Measurements from ENCODE around the gene VSIG4.

The VSIG4 gene

DNA sequence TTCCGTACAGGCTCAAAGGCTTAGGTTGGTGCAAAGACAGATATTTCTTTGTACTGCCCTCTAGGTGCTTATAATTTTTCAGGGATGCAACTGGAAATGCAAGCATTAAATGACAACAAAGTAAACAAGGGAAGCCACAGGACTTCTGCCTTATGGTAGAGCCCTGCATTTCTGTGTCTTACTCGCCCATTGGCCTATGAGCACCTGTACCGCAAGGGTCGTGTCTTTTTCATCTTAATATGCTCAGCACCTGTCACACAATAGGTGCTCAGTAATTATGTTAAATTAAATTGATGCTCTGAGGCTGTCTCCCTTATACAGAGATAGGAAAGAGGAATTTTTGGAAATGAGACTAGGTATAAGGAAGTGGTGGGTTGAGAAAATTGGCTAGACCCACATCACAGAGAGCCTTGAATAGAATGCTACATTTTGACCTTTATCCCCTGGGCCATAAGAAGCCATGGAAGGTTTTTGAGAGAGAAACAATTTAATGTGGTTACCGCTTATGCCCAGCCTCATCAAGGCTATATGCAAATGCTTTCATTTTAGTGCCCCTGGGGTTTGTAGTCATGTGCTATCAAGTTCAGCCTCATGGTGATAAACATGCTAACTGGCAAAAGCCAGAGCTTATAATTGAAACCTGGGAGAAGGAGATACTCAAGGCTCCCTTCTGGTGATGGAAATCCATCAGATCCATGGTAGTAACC is 16.3 kb downstream of the VSIG4 start:
- DNase-seq = no peak

DNA sequence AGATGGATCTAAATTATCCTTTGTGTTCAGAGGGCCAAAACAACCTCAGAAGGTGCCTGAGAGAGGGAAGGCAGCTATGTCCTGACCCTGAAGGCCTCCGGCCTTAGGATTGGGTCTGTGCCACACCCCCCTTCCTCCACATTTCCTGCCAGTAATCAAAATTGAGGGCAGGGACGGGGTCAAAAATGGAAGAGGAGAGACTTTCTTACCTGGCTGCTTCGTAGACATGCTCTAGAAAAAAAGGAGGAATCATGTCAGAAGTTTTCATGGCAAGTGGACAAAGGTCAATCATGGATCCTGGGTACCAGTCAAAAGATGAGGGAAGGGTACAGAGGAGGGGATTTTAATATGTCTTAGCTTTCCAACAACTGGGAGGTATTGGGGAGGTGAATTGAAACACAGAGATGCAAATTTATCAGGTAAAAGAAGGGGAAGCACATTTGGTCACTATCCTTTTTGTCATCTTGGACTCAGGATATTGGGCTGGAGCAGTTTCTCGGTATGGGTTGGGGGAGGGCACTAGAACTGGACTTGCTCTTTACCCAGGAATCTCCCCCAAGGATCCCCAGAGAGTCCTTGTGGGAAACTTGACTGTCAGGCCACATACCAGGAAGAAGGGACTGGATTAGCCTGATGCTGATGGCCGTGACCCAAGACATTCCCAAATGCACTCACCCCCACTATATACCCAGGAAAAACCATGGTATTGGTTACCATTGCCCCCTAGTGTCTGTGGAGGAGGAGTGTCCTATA is 17.1 kb downstream of the VSIG4 start:
- DNase-seq = no peak

DNA sequence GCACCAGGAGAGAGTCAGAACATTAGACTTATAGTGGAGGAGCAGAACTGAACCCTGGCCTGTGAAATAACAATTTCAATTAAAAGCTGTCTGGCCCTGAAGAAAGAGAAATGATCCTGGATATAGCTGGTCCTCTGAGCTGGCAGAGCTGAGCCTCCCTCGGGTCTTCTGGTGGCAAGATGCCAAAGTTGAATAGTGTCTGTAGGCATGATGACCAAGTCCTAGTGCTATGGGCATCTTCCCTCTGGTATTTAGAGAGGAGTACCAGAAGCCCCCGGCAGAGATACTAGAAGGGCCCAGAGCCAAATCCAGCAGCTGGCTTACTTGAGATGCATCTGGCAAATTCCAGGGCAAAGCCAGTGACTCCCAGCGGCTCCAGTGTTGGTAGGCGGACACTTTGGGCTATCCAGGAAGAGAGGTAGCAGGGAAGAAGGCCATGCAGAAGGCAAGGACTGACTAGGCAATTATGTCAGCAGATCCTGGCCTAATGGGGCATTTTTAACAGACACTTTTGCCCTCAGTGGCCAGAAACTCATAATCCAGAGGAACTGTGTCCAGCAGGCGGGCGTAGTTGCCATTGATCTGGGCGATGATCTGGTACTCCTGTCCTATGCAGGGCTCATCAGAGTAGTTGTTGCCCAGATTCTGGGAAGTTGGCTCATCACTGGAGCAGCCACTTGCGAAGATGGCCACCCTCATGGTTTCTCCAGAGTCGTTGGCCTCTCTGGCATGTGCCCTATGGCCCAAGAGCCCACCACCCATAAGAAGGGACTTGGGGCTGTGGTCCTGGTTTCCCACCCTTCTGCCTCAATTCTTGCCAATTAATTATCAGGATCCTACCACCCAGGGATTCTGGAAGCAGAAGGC is 17.9 kb downstream of the VSIG4 start:
- DNase-seq = no peak

DNA sequence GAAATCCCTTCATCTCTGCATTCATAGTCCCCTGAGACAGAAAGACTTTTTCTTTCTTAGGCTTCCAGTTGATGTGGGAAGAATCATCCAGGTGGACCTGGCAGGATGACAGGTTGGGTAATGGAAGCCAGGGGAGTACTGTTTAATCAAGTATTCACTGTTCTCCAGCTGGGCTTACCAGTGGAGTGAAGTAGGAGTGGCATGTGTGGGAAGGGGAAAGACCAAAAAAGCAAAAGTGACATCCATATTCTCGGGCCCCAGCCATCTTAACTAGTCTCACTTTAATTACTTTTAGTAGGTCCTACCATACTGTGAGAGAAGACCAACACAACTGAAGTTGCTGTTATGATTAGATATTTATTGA is 18.5 kb downstream of the VSIG4 start:
- no peak for DNase-seq

DNA sequence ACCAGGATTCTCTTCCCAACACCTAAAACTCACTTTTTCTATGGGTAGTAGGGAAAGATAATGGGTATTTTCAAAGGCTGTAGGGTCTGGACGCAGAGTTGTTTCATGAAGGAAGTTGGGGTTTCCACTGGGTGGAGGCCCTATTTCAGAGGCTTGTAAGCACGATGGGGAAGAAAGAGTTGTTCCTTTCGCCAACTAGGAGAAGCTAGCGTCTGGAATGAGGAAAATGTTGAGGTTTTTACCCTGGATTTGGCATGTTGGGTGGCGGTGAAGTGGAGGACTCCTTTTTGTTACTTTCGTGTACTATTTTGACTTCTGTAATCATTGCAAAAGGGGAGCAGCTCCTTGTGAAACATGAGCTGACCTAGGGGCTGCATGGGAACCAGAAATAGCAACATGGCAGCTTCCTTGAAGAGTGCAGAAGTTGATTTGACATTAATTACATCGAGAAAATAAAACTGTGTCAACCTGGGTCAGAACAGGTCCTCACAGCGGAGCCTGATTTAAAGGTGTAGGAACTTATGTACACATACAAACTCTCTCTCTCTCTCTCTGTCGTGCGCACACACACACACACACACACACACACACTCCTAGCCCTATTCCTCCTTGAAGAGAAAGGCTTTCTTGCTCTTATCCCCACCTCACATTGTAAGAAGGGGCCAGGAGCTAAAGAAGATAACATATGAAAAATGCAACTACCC is 19.1 kb downstream of the VSIG4 start:
- DNase-seq = no peak

DNA sequence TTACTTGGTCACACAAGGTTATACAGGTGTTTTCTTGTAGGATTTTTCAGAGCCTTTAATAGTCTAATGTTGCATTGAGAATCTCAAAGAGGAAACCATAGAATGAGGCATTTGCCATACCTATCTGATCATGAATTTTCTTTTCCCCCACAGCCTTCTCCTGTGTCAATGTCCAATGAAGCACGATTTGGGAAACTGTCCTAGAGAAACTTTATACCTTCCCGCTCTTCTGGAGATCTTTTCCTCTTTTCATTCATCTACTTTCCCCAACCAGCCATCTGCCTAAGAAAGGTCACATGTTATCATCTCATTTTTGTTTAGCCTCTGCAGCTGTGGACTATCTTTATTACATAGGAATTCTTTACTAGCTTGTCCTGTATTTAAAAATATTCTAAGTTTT is 19.9 kb downstream of the VSIG4 start:
- no peak for DNase-seq

DNA sequence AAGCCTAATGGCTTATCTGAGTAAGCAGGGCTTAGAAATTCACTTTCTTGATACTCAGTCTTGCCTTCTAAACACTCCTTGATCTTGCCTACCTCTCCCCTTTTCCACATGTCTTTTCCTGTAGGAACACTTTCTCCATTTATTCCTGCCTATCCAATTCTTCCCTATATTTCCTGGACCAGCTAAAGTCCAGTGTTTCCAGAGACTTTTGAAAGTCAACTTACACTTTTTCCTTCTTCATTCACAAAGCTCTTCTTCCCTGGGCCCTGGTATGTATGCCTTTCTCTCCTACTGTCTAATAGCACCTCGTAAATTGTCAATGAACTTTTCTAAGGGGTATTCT is 20.6 kb downstream of the VSIG4 start:
- no peak for DNase-seq

DNA sequence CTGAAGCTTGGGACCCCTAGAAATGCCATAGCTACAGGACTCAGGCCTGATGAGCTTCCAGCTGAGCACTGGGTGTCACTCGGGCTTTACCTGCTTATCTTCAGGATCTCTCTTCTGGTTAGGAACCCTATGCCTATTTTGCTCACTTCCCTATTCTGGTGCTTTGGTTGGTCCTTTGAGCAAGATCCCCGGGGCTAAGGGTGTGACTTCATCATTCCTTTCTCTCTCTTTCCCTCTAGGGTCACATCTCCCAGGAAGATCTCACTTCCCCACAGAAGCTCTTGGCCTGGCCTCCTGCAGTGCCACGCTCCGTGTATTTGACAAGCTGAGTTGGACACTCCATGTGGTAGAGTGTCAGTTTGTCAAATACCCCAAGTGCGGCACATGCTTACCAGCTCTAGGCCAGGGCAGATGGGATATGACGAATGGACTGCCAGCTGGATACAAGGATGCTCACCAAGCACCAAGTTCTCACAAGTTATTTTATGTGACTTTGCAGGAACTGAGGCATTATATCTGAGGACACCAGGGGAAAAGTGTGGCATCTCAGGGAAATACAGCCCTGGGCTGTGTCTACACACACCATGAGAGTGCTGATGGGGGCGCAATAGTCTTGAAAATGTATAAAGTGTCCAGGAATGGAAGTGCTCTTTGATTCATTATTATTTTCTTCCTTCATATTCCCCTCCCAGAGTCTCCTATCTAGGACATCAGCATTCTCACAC is 21.1 kb downstream of the VSIG4 start:
- no peak for DNase-seq

DNA sequence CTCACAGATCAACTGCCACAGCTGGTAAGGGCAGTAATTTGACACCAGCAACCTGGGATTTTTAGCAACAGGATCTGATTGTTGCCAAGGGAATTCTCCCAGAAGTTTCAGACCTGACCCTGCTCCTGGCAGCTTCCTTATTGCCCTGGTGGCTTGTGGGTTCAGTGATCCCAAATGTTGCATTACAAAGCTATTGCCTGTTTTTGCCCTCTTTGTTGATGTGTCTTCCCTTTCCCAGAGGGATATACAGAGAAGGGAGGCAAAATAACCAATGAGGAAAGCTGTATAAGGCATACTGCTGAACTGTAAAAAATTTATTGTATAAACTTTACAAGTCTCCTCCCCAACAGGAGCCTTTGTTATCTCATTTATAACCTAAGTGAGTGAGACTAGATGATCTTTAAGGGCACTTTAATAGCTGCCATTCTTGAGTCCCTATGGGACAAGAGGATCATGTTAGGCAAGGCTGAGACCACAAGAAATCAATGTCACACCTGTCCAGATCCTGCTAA is 22.2 kb downstream of the VSIG4 start:
- no peak for DNase-seq

DNA sequence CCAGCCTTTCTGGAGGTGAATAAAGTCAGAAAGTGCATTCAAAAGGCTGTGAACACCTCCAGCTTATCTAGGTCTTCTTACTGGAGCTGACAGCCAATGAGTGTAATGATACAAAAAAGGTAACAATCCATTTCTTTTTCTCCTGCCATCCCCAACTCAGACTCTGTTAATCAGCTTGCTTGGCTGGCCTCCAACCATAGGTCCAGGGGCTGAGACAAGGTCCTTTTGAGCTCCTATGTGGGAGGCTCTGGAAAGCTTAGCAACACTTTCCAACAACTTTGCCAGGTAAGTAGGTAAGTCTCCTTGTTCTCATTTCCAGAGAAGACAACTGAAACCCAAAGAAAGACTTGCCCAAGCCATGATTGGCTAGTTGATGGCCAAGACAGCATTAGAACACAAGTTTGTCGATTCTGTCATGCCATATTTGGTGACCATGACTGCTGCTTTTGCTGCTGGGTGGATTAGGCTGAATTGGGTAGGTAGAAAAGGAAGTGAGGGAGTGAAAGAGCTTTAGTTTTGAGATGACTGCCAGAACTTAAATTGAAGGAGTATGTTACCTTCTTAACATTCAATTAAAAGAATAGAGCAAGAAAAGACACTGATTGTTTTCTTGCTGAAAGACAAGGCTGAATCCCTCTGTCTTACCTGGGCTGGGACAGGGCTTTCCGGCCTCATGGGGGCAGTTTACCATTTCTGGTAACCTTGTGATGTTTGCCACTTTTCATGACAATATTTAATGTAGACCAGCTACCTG is 22.8 kb downstream of the VSIG4 start:
- no peak for DNase-seq

DNA sequence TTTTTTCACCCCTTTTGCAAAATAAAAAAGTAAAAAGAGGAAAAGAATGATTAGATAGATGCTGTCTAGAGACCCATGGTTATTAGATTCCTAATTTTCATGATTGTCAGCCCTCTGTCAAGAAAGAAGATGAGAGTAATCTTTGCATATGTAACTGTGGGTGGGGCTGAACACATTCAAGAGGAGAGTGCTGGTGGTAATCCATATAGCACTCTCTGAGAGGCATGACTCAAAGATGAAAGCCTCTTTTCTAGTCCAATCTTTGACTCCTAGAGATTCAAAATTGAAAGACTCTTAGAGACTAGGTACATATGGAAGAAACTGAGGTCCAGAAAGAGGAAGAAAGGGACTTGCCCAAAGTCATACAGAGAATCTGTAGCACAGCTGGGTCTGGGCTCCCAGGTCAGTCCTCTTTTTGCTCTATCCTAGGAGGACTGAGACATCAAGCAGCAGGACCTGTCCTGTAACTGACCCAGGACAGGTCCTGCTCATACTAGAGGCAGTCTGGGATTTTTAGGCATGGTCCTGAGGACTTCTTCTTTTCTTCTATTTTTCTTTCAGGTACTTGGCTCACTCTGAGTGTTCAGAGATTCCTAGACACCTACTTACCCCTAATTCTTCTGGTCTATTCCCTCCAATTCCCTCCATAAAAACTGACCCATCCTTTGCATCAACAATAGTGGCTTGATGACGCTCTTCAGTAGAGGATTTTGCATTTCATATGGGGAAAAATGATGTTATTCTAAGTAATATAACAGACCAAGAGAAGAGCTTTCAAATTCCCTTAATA is 23.8 kb downstream of the VSIG4 start:
- DNase-seq = no peak

DNA sequence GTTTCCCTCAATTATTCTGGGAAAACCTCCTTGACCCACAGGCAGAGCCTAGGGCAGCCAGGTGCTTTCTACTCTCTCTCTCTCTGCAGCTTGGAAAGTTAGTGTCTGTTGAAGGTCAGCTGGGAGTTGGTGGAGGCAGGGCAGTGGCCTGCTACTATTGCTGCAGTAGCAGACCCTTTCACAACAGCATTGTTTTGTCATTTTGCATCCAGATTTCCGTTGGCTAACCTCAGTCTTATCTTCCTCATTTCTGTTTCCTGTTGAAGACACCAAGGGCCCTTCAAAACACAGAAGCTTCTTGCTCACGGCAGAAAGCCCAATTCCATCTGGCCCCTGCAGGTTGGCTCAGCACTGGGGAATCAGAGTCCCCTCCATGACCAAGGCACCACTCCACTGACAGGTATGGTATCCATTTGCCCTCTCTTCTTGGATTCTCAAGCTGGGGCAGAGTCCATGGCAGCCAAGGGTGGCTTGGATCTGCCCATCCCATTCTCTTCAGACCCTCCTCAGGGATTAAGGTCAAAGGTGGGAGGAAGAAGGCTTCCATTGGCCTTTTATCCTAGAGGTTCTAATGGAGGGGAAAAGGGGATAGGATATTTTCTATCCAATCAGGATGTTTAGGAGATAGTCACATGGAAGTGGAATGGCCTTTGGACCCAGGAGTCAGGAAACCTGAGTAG is 24.6 kb downstream of the VSIG4 start:
- no peak for DNase-seq

DNA sequence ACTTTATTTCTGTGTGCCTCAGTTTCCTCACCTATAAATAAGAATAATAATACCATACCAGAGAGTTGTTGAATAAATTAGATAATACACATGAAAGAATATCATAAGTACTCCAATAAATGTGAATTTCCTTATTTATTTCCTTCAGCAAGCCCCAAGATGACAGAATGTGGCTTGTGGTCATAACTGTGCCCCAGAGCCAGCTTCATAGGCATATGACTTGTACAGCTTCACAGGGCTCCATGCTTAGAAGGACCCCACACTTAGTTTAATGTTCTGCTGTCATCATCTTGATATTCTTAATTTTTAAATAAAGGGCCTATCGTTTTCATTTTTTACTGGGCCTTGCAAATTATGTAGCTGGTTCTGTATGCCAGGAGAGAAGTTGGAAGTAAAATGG is 25.3 kb downstream of the VSIG4 start:
- DNase-seq = no peak

DNA sequence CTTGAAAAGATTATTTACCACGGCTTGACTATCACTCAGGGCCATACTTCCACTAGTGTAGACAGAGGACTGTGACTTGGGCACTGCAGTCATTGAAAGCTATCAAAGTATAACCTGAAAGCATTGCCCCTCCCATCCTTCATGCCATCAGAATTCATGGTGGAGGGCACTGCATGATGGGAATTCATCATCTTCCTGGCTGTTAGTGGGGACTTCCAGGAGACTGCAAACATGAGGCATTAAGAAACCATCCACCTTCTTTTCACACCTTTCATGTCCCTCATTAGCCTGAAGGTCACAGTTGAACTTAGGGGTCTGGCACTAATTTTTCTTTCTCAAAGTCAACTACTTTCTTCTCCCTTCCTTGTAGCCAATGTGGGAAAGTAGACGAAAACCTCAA is 25.8 kb downstream of the VSIG4 start:
- DNase-seq = no peak

DNA sequence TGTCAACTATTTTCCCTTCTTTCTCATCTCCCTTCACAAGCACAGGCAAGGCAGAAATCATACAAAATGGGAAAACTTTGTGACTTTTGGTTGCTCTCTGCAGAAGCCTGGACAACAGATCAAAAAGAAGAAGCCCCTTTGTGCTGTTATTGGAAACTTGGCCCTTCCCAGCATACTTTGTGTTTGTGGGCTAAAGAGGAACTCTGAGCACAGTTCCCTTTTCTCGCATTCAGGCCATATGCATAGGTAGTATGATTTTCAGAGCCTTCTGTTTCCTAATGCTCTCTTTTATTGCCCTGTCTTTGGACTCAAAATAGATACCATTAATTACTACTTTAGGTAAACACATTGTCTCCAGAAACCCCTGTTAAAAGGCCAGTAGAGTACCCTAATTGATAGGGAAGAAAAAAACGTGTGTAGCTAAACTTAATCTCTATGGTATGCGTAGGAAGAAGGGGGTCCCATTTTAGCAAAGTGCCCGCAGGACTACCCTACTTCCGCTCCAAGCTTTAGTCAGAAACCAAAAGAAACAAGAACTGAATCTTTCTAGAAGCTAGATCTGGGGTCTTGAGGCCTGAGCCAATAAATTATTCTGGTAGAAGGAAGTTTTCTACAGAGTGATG is 26.6 kb downstream of the VSIG4 start:
- DNase-seq = no peak

DNA sequence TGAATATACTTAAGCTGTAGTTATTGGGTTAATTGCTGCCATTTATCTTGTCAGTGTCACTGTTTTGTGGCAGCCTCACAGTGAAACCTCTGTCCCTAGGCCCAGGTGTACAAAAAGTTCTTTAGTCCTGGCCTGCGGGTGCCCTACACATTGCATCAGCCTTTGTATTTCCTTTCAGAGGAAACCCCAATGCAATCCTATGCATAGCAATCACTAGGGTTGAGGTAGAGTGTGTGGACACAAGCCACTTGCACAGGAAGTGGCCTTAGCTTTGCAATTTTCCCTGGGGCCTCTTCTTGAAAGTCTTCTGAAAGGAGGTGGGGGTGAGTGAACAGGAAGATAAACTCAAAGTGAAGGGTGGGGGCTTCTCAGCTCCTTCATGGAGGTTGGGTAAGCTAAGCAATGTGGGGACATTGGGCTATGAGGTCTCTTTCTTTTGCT is 27.8 kb downstream of the VSIG4 start:
- DNase-seq = no peak

DNA sequence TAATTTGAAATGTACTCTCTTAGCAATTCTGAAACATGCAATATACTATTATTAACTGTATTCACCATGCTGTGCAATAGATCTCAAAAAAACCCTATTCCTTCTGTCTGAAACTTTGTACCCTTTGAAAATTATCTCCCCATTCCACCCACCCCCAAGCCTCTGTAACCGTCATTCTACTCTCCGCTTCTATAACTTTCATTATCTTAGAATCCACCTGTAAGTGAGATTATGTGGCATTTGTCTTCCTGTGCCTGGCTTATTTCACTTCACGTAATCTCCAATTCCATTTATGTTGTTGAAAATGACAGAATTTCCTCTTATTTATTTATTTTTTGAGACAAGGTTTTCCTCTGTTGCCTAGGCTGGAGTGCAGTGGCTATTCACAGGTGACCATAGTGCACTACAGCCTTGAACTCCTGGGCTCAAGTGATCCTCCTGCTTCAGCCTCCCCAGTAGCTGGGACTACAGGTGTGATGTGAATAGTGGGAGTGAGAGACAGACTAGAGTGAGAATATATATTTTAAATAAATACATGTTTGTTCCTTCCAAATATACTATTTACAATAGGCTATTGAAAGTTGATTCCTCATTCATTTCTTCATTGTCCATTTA is 30.5 kb downstream of the VSIG4 start:
- DNase-seq = no peak

DNA sequence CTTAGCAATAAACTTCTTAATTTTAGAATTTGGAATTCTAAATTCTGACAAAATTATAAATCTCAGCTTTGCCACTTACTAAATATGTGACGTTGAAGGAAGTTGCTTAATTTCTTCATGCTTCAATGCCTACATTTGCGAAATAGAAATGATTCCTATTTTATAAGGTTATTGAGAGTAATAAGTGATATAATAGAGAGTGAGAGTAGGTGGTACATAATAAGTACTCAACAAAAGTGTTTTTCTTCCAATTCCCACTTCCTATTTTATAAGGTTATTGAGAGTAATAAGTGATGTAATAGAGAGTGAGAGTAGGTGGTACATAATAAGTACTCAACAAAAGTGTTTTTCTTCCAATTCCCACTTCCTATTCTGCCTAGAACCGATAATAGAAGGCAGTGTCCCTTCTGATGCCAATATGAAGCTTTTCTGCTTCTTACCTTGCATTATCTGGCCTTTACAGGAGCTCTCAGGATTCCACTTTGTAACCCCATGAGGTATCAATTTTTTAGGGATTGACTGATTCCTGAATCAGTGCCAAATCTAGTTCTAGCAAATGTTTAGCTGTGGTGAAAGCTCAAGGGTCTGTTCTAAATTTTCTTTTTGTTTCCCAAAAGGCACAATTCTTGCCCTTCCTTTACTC is 31.4 kb downstream of the VSIG4 start:
- no peak for DNase-seq

DNA sequence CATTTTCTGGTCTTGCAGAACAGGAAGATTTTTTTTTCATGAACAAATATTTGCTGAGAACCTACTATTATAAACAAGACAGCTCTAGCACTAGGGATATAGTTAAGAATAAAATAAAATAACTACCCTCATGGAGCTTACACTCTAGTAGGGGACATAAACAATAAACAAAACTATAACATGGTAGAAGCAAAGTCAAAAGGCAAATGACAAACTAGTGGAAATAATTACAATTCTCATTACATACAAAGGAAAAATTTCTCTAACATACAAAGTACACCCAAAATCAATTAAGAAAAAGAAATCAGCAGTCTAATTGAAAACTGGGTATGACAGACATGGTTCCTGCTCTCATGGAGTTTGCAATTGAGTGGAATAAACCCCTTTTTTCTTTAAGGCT is 32.0 kb downstream of the VSIG4 start:
- no peak for DNase-seq
